ENCODE data around the gene MPHOSPH10.

Gene MPHOSPH10

DNA sequence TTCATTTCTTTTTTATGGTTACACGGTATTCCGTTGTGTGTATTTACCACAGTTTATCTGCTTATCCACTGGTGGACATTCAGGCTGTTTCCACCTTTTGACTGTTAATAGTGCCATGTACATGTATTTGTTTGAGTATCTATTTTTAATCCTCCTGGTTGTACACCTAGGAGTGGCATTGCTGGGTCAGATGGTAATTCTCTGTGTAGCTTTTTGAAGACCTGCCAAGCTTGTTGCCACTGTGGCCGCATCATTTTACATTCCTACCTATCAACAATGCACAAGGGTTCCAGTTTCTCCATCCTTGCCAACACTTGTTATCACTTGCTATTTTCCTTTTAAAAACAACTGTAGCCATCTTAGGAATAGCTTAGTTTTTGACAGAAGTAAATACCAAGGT lies 13.3 kb downstream of the MPHOSPH10 start:
- H3K27me3 ChIP-seq (ENCODE audit: control insufficient read depth in 3 of 3, insufficient read depth in 3 of 3, low read depth in 1 of 3, low read length in 3 of 3) = peaks cover 0 to 3% (median 0%) of the 10 kb centered on the region in 3 experiments
- H2AK5ac ChIP-seq (ENCODE audit: low read depth, low read length) = no peak overlapping the region
- H3K79me1 ChIP-seq (ENCODE audit: low read depth, low read length) = no peaks in the 10 kb centered on the region
- H3K4me3 ChIP-seq (ENCODE audit: low read length in 2 of 2) = no peak overlapping the region
- H3K4ac ChIP-seq (ENCODE audit: low read length) = no peak overlapping the region
- H4K8ac ChIP-seq (ENCODE audit: low read depth, low read length) = no peak overlapping the region
- H3K27ac ChIP-seq (replicated peaks; ENCODE audit: low read length) = no peak overlapping the region
- H3K18ac ChIP-seq (ENCODE audit: low read length) = no peak overlapping the region
- no peak overlapping the region for H3K9ac ChIP-seq (ENCODE audit: low read depth, low read length, poor library complexity)
- H3K36me3 ChIP-seq (replicated peaks in 1 of 2; ENCODE audit: control insufficient read depth in 2 of 2, insufficient read depth in 2 of 2, low read length in 2 of 2) = peaks cover 40 to 97% of the 10 kb centered on the region in 2 donors
- H2BK5ac ChIP-seq (ENCODE audit: low read length) = no peak overlapping the region
- H3K4me2 ChIP-seq (ENCODE audit: insufficient read depth, low read length, poor library complexity, severe bottlenecking) = no peak overlapping the region
- H2BK120ac ChIP-seq (ENCODE audit: low read depth, low read length) = no peak overlapping the region
- no peak overlapping the region for H2BK15ac ChIP-seq (ENCODE audit: low read length)
- peaks cover 0 to 2% of the 10 kb centered on the region in 2 donors for H3K9me3 ChIP-seq (replicated peaks in 1 of 2; ENCODE audit: control insufficient read depth in 2 of 2, insufficient read depth in 1 of 2, low read depth in 1 of 2, low read length in 2 of 2)
- DNase-seq (ENCODE audit: low spot score) = no peak
- H2BK12ac ChIP-seq (ENCODE audit: low read length) = no peak overlapping the region
- no peak overlapping the region for H3K23ac ChIP-seq (ENCODE audit: low read depth, low read length, poor library complexity)
- H2AFZ ChIP-seq (ENCODE audit: low read length) = no peak overlapping the region
- no peak overlapping the region for H3K14ac ChIP-seq (ENCODE audit: low read length)
- no CpG with 5 or more reads among the region's 3 CpGs for WGBS, 2 donors (ENCODE audit: extremely low coverage in 2 of 2, insufficient read length in 2 of 2, insufficient replicate concordance in 1 of 2)
- H3K4me1 ChIP-seq (ENCODE audit: control insufficient read depth in 2 of 2, insufficient read depth in 1 of 2, low read depth in 1 of 2, low read length in 2 of 2) = no peaks in the 10 kb centered on the region
- H4K91ac ChIP-seq (ENCODE audit: low read depth, low read length, poor library complexity) = no peak overlapping the region

GRCh38 chr2:71148506-71149063 lies 18.2 kb downstream of the MPHOSPH10 start:
- H3K27me3 ChIP-seq (ENCODE audit: control insufficient read depth in 3 of 3, insufficient read depth in 3 of 3, low read depth in 1 of 3, low read length in 3 of 3) = peaks cover 0 to 3% (median 0%) of the 10 kb centered on the region in 3 experiments
- H2AK5ac ChIP-seq (ENCODE audit: low read depth, low read length) = no peak overlapping the region
- no peak overlapping the region for H3K27ac ChIP-seq (replicated peaks; ENCODE audit: low read length)
- H4K91ac ChIP-seq (ENCODE audit: low read depth, low read length, poor library complexity) = no peak overlapping the region
- H3K18ac ChIP-seq (ENCODE audit: low read length) = no peak overlapping the region
- H3K36me3 ChIP-seq (replicated peaks in 1 of 2; ENCODE audit: control insufficient read depth in 2 of 2, insufficient read depth in 2 of 2, low read length in 2 of 2) = peaks cover 27 to 68% of the 10 kb centered on the region in 2 donors
- no peak overlapping the region for H4K8ac ChIP-seq (ENCODE audit: low read depth, low read length)
- DNase-seq (ENCODE audit: low spot score) = no peak
- no peak overlapping the region for H2AFZ ChIP-seq (ENCODE audit: low read length)
- no peak overlapping the region for H3K14ac ChIP-seq (ENCODE audit: low read length)
- H3K4me3 ChIP-seq (ENCODE audit: low read length in 2 of 2) = no peak overlapping the region
- no peak overlapping the region for H3K4ac ChIP-seq (ENCODE audit: low read length)
- H3K4me2 ChIP-seq (ENCODE audit: insufficient read depth, low read length, poor library complexity, severe bottlenecking) = no peak overlapping the region
- H2BK120ac ChIP-seq (ENCODE audit: low read depth, low read length) = no peak overlapping the region
- H3K4me1 ChIP-seq (ENCODE audit: control insufficient read depth in 2 of 2, insufficient read depth in 1 of 2, low read depth in 1 of 2, low read length in 2 of 2) = no peaks in the 10 kb centered on the region
- no peak overlapping the region for H3K9ac ChIP-seq (ENCODE audit: low read depth, low read length, poor library complexity)
- H2BK5ac ChIP-seq (ENCODE audit: low read length) = no peak overlapping the region
- WGBS, 2 donors (ENCODE audit: extremely low coverage in 2 of 2, insufficient read length in 2 of 2, insufficient replicate concordance in 1 of 2) = no CpG with 5 or more reads among the region's 2 CpGs
- H3K23ac ChIP-seq (ENCODE audit: low read depth, low read length, poor library complexity) = no peak overlapping the region
- H3K79me1 ChIP-seq (ENCODE audit: low read depth, low read length) = no peaks in the 10 kb centered on the region
- no peak overlapping the region for H2BK12ac ChIP-seq (ENCODE audit: low read length)
- no peak overlapping the region for H2BK15ac ChIP-seq (ENCODE audit: low read length)
- H3K9me3 ChIP-seq (replicated peaks in 1 of 2; ENCODE audit: control insufficient read depth in 2 of 2, insufficient read depth in 1 of 2, low read depth in 1 of 2, low read length in 2 of 2) = peaks cover 0 to 2% of the 10 kb centered on the region in 2 donors

DNA sequence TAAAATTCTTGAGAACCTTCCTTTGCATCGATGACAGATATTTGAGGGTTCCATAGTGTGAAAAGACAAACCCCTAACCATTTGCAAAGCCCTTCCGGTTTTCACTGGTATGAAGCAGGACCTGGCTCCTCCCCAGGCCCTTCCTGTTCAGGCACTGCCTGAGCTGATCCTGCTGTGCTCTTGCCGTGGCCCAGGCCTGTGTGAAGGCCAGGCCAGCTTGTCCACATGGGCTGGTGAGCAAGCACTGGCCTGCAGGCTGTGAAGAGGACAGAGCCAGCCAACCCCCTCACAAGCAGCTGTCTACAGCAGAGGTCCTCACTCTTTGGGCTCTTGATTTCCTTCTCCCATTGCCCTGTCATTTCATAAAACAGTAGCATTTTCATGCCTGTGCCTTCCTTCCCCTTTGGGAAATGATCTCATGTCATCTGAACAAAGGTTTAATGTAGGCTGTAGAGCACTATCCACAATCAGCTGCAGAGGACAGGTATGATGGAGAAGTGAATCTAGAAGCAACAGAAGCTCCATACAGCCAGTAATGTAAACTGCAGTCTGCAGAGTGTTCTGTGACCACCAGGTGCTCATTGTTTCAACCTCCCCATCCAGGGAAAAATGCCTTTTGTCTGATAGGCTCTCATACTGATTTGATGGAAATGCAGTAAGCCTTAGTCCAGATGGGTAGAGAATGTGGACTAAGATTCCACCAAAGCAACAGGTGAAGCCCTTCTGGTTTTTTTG lies 19.8 kb downstream of the MPHOSPH10 start:
- Histone ChIP-seq H2AFZ (ENCODE audit: low read length) (no peak overlapping the region), H3K9me3 (replicated peaks in 1 of 2; ENCODE audit: control insufficient read depth in 2 of 2, insufficient read depth in 1 of 2, low read depth in 1 of 2, low read length in 2 of 2) (peaks cover 0 to 2% of the 10 kb centered on the region in 2 donors), H3K23ac (ENCODE audit: low read depth, low read length, poor library complexity) (no peak overlapping the region), H3K27ac (replicated peaks; ENCODE audit: low read length) (no peak overlapping the region), H2BK12ac (ENCODE audit: low read length) (no peak overlapping the region), H3K4me1 (ENCODE audit: control insufficient read depth in 2 of 2, insufficient read depth in 1 of 2, low read depth in 1 of 2, low read length in 2 of 2) (no peaks in the 10 kb centered on the region), H4K8ac (ENCODE audit: low read depth, low read length) (no peak overlapping the region), H3K79me1 (ENCODE audit: low read depth, low read length) (no peaks in the 10 kb centered on the region), H3K4ac (ENCODE audit: low read length) (no peak overlapping the region), H3K18ac (ENCODE audit: low read length) (no peak overlapping the region), H3K9ac (ENCODE audit: low read depth, low read length, poor library complexity) (no peak overlapping the region), H2BK5ac (ENCODE audit: low read length) (no peak overlapping the region), H3K4me2 (ENCODE audit: insufficient read depth, low read length, poor library complexity, severe bottlenecking) (no peak overlapping the region), H3K27me3 (ENCODE audit: control insufficient read depth in 3 of 3, insufficient read depth in 3 of 3, low read depth in 1 of 3, low read length in 3 of 3) (peaks cover 0 to 8% (median 3%) of the 10 kb centered on the region in 3 experiments), H2BK120ac (ENCODE audit: low read depth, low read length) (no peak overlapping the region), H3K14ac (ENCODE audit: low read length) (no peak overlapping the region), H2AK5ac (ENCODE audit: low read depth, low read length) (no peak overlapping the region), H3K36me3 (replicated peaks in 1 of 2; ENCODE audit: control insufficient read depth in 2 of 2, insufficient read depth in 2 of 2, low read length in 2 of 2) (peaks cover 16 to 51% of the 10 kb centered on the region in 2 donors), H2BK15ac (ENCODE audit: low read length) (no peak overlapping the region), H3K4me3 (ENCODE audit: low read length in 2 of 2) (no peak overlapping the region), H4K91ac (ENCODE audit: low read depth, low read length, poor library complexity) (no peak overlapping the region)
- no CpG with 5 or more reads among the region's 3 CpGs for WGBS, 2 donors (ENCODE audit: extremely low coverage in 2 of 2, insufficient read length in 2 of 2, insufficient replicate concordance in 1 of 2)
- DNase-seq (ENCODE audit: low spot score) = no peak

GRCh38 chr2:71151620-71152019 lies 21.2 kb downstream of the MPHOSPH10 start:
- no peak overlapping the region for H2BK120ac ChIP-seq (ENCODE audit: low read depth, low read length)
- H3K4me2 ChIP-seq (ENCODE audit: insufficient read depth, low read length, poor library complexity, severe bottlenecking) = no peak overlapping the region

More at GRCh38 chr2:71151620-71152019, 21.2 kb downstream of the MPHOSPH10 start:
- Histone ChIP-seq H3K36me3 (replicated peaks in 1 of 2; ENCODE audit: control insufficient read depth in 2 of 2, insufficient read depth in 2 of 2, low read length in 2 of 2) (peaks cover 10 to 39% of the 10 kb centered on the region in 2 donors), H3K14ac (ENCODE audit: low read length) (no peak overlapping the region), H3K9ac (ENCODE audit: low read depth, low read length, poor library complexity) (no peak overlapping the region), H3K4ac (ENCODE audit: low read length) (no peak overlapping the region), H2BK15ac (ENCODE audit: low read length) (no peak overlapping the region), H2BK12ac (ENCODE audit: low read length) (no peak overlapping the region), H3K4me1 (ENCODE audit: control insufficient read depth in 2 of 2, insufficient read depth in 1 of 2, low read depth in 1 of 2, low read length in 2 of 2) (peaks cover 0 to under 1% of the 10 kb centered on the region in 2 donors), H4K91ac (ENCODE audit: low read depth, low read length, poor library complexity) (no peak overlapping the region), H2AFZ (ENCODE audit: low read length) (no peak overlapping the region), H3K18ac (ENCODE audit: low read length) (peak overlapping the region; percentile 48), H3K4me3 (ENCODE audit: low read length in 2 of 2) (peak overlapping the region in 1 of 2 donors; percentile 39), H3K9me3 (replicated peaks in 1 of 2; ENCODE audit: control insufficient read depth in 2 of 2, insufficient read depth in 1 of 2, low read depth in 1 of 2, low read length in 2 of 2) (no peaks in the 10 kb centered on the region), H3K27ac (replicated peaks; ENCODE audit: low read length) (no peak overlapping the region), H3K23ac (ENCODE audit: low read depth, low read length, poor library complexity) (no peak overlapping the region), H2BK5ac (ENCODE audit: low read length) (no peak overlapping the region), H2AK5ac (ENCODE audit: low read depth, low read length) (no peak overlapping the region), H3K79me1 (ENCODE audit: low read depth, low read length) (no peaks in the 10 kb centered on the region), H3K27me3 (ENCODE audit: control insufficient read depth in 3 of 3, insufficient read depth in 3 of 3, low read depth in 1 of 3, low read length in 3 of 3) (peaks cover 0 to 8% (median 0%) of the 10 kb centered on the region in 3 experiments), H4K8ac (ENCODE audit: low read depth, low read length) (no peak overlapping the region)
- no peak for DNase-seq (ENCODE audit: low spot score)
- WGBS, 2 donors (ENCODE audit: extremely low coverage in 2 of 2, insufficient read length in 2 of 2, insufficient replicate concordance in 1 of 2) = no CpG with 5 or more reads among the region's 1 CpG

All from neuronal stem cell (in vitro differentiated cells).